Large intestine (tissue), 3 donors: ENCODE measurements around the gene PDIA6. TPM values are rescaled to one million over a fixed set of nuclear protein-coding genes. Genes with fewer than 3 reads are reported as not detected.

ENCODE experiments used
- DNase-seq, 2 donors: peaks; one replicate each; pipeline versions ENCODE4 v3.0.0 to v3.0.0-alpha.2; 2013
- H3K27ac ChIP-seq: one replicate; pipeline ENCODE4 v1.5.1; 2013; ENCODE audit warnings: low read length
- H3K27me3 ChIP-seq: 2 replicates; pipeline ENCODE4 v1.6.1; 2013; ENCODE audit warnings: low read length; ENCODE audit not compliant: control insufficient read depth, insufficient read depth
- H3K36me3 ChIP-seq: 2 replicates; pipeline ENCODE4 v1.6.1; 2013; ENCODE audit warnings: low read length; ENCODE audit not compliant: control insufficient read depth, insufficient read depth
- H3K4me1 ChIP-seq: one replicate; pipeline ENCODE4 v1.6.1; 2013; ENCODE audit warnings: low read length; ENCODE audit not compliant: control insufficient read depth, insufficient read depth
- H3K4me3 ChIP-seq: one replicate; pipeline ENCODE4 v1.5.1; 2013; ENCODE audit warnings: low read length
- H3K9me3 ChIP-seq: one replicate; pipeline ENCODE4 v1.6.1; 2013; ENCODE audit warnings: mild to moderate bottlenecking, low read depth, low read length, moderate library complexity; ENCODE audit not compliant: control insufficient read depth
- WGBS: methylation state at CpG from one replicate; pipeline ENCODE4 v1.1.5; 2013; ENCODE audit warnings: low lambda C conversion rate; ENCODE audit not compliant: insufficient coverage; 5-methylcytosine and 5-hydroxymethylcytosine counted together
- polyA plus RNA-seq: library from polyadenylated mRNA; unstranded; fragments of 120-200 nt; gene quantifications from one replicate; pipeline ENCODE4 v1.2.1, GENCODE V29; 2013

Gene PDIA6
- polyA plus RNA-seq, 1 donor = 258 TPM

- DNase-seq = no peak
- H3K36me3 ChIP-seq = no peaks in the 10 kb centered on the region
- H3K4me3 ChIP-seq = no peak overlapping the region
- no peak overlapping the region for H3K27ac ChIP-seq
- no peaks in the 10 kb centered on the region for H3K27me3 ChIP-seq
- no peaks in the 10 kb centered on the region for H3K4me1 ChIP-seq
- H3K9me3 ChIP-seq = no peaks in the 10 kb centered on the region
- WGBS = 64% methylated on average over 5 of the region's 7 CpGs
Observed at GRCh38 chr2:10753156-10753555, 59.4 kb downstream of the PDIA6 start.

DNA sequence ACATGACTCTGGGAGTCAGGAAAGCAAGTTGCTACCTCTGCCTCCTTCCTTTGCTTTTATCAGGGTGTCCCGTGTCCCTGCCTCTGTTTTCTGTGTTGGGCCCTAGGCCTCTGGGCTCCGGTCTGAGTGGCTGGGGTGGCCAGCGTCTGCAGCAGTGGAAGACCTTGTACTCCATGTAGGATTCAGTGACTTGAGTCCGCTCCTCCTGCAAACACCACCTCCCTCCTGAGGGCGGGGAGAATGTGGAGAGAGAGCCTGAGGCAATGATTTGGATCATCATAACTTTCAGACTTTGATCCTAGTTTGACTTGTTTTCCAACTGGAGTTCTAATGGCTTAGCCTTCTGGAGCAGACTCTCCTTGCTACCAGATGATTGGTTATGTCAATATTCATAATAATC lies 60.3 kb downstream of the PDIA6 start:
- Histone ChIP-seq H3K9me3 (no peaks in the 10 kb centered on the region), H3K36me3 (no peaks in the 10 kb centered on the region), H3K27ac (no peak overlapping the region), H3K27me3 (no peaks in the 10 kb centered on the region), H3K4me1 (no peaks in the 10 kb centered on the region), H3K4me3 (no peak overlapping the region)
- no CpG with 5 or more reads among the region's 5 CpGs for WGBS
- peak; percentile 45 to 81 for DNase-seq

DNA sequence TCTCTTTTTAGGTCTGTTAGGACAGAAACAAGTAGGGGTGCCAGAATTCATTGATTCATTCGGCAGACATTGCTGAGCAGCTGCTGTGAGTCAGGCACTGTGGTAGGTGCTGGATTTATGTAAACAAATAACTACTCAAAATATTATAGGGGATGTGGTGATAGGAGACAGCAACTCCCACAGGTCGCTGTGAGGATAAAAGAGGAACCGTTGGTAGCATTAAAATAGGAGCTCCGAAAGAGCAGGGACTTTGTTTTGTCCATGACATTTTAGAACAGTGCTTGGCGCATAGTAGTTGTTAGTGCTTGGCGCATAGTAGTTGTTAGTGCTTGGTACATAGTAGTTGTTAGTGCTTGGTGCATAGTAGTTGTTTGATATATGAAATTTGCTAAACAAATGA lies 62.0 kb downstream of the PDIA6 start:
- H3K4me3 ChIP-seq = no peak overlapping the region
- no peak for DNase-seq
- WGBS = 100% methylated on average over 1 of the region's 6 CpGs
- H3K9me3 ChIP-seq = no peaks in the 10 kb centered on the region
- no peak overlapping the region for H3K27ac ChIP-seq
- H3K36me3 ChIP-seq = no peaks in the 10 kb centered on the region
- no peaks in the 10 kb centered on the region for H3K4me1 ChIP-seq
- no peaks in the 10 kb centered on the region for H3K27me3 ChIP-seq

- Histone ChIP-seq H3K9me3 (peaks cover 4% of the 10 kb centered on the region), H3K36me3 (no peaks in the 10 kb centered on the region), H3K4me3 (no peak overlapping the region), H3K27ac (no peak overlapping the region), H3K4me1 (peaks cover 3% of the 10 kb centered on the region), H3K27me3 (no peaks in the 10 kb centered on the region)
- WGBS = 60% methylated on average over 1 of the region's 11 CpGs
- DNase-seq = no peak
Observed at GRCh38 chr2:10742666-10743065, 69.9 kb downstream of the PDIA6 start.

DNA sequence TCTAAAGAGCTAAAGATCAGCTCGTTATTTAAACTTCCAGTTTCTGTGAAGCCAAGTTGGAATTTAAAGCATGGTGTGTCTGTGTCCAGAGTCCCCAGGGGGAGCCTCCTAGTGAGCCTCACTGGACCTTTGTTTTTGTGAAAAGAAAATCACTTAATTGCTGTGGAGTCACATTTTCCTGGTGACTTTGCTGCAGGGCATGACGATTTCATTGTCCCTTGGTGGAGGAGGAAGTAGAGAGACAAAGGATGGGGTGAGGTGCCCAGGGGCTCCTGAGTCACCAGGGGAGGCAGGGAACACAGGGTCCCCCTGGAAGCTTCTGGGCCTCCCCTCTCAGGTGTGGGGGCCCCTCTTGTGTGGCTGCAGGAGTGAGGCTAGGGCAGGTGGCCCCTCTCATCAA lies 71.4 kb downstream of the PDIA6 start:
- H3K9me3 ChIP-seq = peaks cover 4% of the 10 kb centered on the region
- no peaks in the 10 kb centered on the region for H3K36me3 ChIP-seq
- no peak overlapping the region for H3K27ac ChIP-seq
- peaks cover 3% of the 10 kb centered on the region for H3K4me1 ChIP-seq
- WGBS = no CpG with 5 or more reads among the region's 2 CpGs
- peak in 1 of 2 donors; percentile 39 for DNase-seq
- H3K27me3 ChIP-seq = no peaks in the 10 kb centered on the region
- no peak overlapping the region for H3K4me3 ChIP-seq

GRCh38 chr2:10740226-10740625 lies 72.4 kb downstream of the PDIA6 start:
- no peaks in the 10 kb centered on the region for H3K27me3 ChIP-seq
- no peaks in the 10 kb centered on the region for H3K36me3 ChIP-seq
- DNase-seq = no peak
- no CpG with 5 or more reads among the region's 3 CpGs for WGBS
- no peak overlapping the region for H3K27ac ChIP-seq
- H3K4me3 ChIP-seq = no peak overlapping the region
- peaks cover 3% of the 10 kb centered on the region for H3K4me1 ChIP-seq
- peaks cover 4% of the 10 kb centered on the region for H3K9me3 ChIP-seq

- Histone ChIP-seq H3K27me3 (no peaks in the 10 kb centered on the region), H3K4me1 (peaks cover 3% of the 10 kb centered on the region), H3K4me3 (no peak overlapping the region), H3K9me3 (peaks cover 4% of the 10 kb centered on the region), H3K36me3 (no peaks in the 10 kb centered on the region), H3K27ac (no peak overlapping the region)
- DNase-seq = no peak
- 100% methylated on average over 2 of the region's 6 CpGs for WGBS
Observed at GRCh38 chr2:10738192-10738591, 74.4 kb downstream of the PDIA6 start.

GRCh38 chr2:10733980-10734379 lies 78.6 kb downstream of the PDIA6 start:
- DNase-seq = no peak
- Histone ChIP-seq H3K9me3 (no peaks in the 10 kb centered on the region), H3K36me3 (no peaks in the 10 kb centered on the region), H3K4me1 (peaks cover 4% of the 10 kb centered on the region), H3K27ac (no peak overlapping the region), H3K4me3 (no peak overlapping the region), H3K27me3 (no peaks in the 10 kb centered on the region)
- no CpG with 5 or more reads among the region's 5 CpGs for WGBS

DNA sequence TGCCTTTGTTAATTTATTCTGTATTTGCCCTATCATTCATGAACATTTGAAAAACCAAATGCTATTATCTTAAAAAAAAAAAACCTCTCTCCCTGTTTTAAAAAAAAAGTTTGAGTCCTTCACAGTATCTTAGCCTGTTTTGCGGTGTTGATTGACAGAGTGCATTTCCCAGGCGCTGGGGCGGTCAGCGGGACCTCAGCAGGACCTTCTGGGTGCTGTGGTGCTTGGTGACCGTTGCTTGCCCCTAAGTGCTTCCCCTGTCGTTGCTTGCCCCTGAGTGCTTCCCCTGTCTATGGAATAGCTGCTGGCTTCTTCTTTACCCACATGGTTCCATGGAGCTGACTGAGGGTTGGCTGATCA lies 79.0 kb downstream of the PDIA6 start:
- no CpG with 5 or more reads among the region's 6 CpGs for WGBS
- no peak overlapping the region for H3K4me3 ChIP-seq
- no peaks in the 10 kb centered on the region for H3K27me3 ChIP-seq
- H3K4me1 ChIP-seq = peaks cover 4% of the 10 kb centered on the region
- peak in 1 of 2 donors; percentile 15 for DNase-seq
- H3K36me3 ChIP-seq = no peaks in the 10 kb centered on the region
- H3K9me3 ChIP-seq = no peaks in the 10 kb centered on the region
- no peak overlapping the region for H3K27ac ChIP-seq

Other genes with a start within 250 kb of the PDIA6 start
- gene NOL10, start 122.8 kb downstream of the PDIA6 start, polyA plus RNA-seq = 19.4 TPM
- gene ATP6V1C2, start 91.2 kb downstream of the PDIA6 start, polyA plus RNA-seq = 11.6 TPM
- 1.3 TPM for gene KCNF1, start 99.1 kb upstream of the PDIA6 start, polyA plus RNA-seq